ENCODE results near the gene C7orf33.

The C7orf33 gene

GRCh38 chr7:148624735-148625134 lies 34.2 kb downstream of the C7orf33 start:
- no peak overlapping the region for H3K4me3 ChIP-seq (ENCODE audit: low read depth, low read length)

- H3K4me3 ChIP-seq (ENCODE audit: low read depth, low read length), result no peak overlapping the region
Measured at GRCh38 chr7:148625342-148625741, 34.8 kb downstream of the C7orf33 start.

- H3K4me3 ChIP-seq (ENCODE audit: low read depth, low read length), result no peak overlapping the region
Measured at GRCh38 chr7:148626828-148627227, 36.3 kb downstream of the C7orf33 start.

GRCh38 chr7:148628011-148628410 lies 37.4 kb downstream of the C7orf33 start:
- no peak overlapping the region for H3K4me3 ChIP-seq (ENCODE audit: low read depth, low read length)

GRCh38 chr7:148630078-148630477 lies 39.5 kb downstream of the C7orf33 start:
- H3K4me3 ChIP-seq (ENCODE audit: low read depth, low read length), result no peak overlapping the region

- H3K4me3 ChIP-seq (ENCODE audit: low read depth, low read length), result no peak overlapping the region
Measured at GRCh38 chr7:148633761-148634160, 43.2 kb downstream of the C7orf33 start.

- H3K4me3 ChIP-seq (ENCODE audit: low read depth, low read length), result no peak overlapping the region
Measured at GRCh38 chr7:148637094-148637493, 46.5 kb downstream of the C7orf33 start.

GRCh38 chr7:148645898-148646297 lies 55.3 kb downstream of the C7orf33 start:
- H3K4me3 ChIP-seq (ENCODE audit: low read depth, low read length), result no peak overlapping the region

- H3K4me3 ChIP-seq (ENCODE audit: low read depth, low read length), result no peak overlapping the region
Measured at GRCh38 chr7:148650232-148650858, 59.8 kb downstream of the C7orf33 start.

- H3K4me3 ChIP-seq (ENCODE audit: low read depth, low read length), result no peak overlapping the region
Measured at GRCh38 chr7:148652773-148653172, 62.2 kb downstream of the C7orf33 start.

GRCh38 chr7:148657929-148658328 lies 67.4 kb downstream of the C7orf33 start:
- H3K4me3 ChIP-seq (ENCODE audit: low read depth, low read length), result no peak overlapping the region

- H3K4me3 ChIP-seq (ENCODE audit: low read depth, low read length), result no peak overlapping the region
Measured at GRCh38 chr7:148661471-148661870, 70.9 kb downstream of the C7orf33 start.

- no peak overlapping the region for H3K4me3 ChIP-seq (ENCODE audit: low read depth, low read length)
Measured at GRCh38 chr7:148662646-148663045, 72.1 kb downstream of the C7orf33 start.

- H3K4me3 ChIP-seq (ENCODE audit: low read depth, low read length), result no peak overlapping the region
Measured at GRCh38 chr7:148664324-148664723, 73.8 kb downstream of the C7orf33 start.

GRCh38 chr7:148665221-148665620 lies 74.7 kb downstream of the C7orf33 start:
- H3K4me3 ChIP-seq (ENCODE audit: low read depth, low read length), result no peak overlapping the region
